ENCODE results near the gene CNTNAP5.
A peak's percentile ranks its signal among the peaks of the same experiment; 100 is the strongest.
"Not testable (repeated sequence)": the region's sequence is repeated elsewhere in the genome, so short reads cannot be mapped to it uniquely, and the experiment has no call there.

Gene CNTNAP5

DNA sequence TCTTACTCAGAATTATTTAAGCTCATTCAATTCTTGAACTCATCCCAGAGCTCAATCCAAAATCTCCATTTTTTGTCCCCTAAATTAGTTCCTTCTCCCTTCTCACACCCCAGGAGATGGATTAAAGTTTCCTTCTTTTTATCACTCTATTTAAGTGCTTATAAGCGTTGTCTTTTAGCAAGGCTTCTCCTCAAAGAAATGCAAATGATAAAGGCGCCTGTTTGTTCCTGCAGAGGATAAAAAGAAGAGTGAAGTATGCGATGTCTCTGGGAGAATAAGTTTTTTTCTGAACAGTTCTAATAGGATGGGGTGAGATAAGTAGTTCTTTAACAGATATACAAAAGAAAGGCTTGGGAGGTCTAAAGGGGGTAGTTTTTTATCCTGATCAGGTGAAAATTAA lies 303.3 kb downstream of the CNTNAP5 start:
- no peak for DNase-seq

DNA sequence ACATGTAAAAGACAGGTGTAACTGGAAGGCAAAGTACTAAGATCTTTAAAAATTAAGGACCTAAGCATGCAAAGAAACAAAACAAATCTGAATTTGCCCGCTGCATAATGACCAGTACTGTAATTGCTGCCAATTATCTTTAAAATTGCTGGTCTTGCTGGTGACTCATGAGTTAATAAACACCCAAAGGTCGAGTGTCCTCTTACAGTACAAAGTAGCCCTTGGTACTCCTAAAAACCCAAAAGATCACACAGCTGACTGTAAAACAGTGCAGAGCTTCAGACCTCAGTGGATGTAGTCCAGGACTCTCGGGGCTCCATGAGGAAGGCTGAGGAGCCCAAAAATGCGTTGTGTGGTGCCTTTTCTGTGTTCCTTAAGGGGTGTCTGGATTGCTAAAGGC lies 308.7 kb downstream of the CNTNAP5 start:
- DNase-seq = no peak

DNA sequence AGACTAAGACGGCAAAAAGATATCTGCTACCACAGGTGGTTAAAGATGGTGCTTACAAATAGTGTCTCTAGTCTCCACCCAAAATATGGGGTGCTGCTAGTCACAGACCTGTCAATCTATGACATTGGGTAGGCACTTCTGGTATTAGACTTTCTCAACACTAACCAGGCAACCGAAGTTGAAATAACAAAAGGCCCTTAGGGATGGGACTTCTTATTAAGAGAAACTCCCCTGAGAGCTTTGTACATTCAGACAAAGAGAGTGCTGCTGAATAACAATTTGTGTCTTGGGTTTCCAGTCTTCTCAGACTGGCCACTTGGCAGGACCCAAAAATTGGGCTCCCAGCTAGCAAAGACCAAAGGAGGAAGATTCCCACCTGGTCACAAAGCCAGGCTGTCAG lies 310.0 kb downstream of the CNTNAP5 start:
- no peak for DNase-seq

DNA sequence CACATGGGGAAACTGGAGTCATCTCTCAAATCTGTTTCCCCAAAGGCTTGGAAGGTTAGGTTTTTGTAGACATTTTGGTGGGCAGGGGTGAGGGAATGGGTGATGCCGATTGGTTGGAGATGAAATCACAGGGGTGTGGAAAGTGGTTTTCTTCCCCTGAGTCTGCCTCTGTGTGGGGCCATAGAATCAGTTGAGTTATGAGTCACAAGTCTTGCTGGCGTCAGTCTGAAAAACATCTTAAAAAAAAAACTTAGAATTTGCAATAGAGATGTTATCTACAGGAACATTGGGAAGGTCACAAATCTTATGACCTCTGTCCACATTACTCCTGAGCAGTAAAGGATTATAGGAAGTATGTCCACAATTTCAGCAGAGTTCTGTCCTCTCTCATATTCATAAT lies 314.6 kb downstream of the CNTNAP5 start:
- DNase-seq = no peak

DNA sequence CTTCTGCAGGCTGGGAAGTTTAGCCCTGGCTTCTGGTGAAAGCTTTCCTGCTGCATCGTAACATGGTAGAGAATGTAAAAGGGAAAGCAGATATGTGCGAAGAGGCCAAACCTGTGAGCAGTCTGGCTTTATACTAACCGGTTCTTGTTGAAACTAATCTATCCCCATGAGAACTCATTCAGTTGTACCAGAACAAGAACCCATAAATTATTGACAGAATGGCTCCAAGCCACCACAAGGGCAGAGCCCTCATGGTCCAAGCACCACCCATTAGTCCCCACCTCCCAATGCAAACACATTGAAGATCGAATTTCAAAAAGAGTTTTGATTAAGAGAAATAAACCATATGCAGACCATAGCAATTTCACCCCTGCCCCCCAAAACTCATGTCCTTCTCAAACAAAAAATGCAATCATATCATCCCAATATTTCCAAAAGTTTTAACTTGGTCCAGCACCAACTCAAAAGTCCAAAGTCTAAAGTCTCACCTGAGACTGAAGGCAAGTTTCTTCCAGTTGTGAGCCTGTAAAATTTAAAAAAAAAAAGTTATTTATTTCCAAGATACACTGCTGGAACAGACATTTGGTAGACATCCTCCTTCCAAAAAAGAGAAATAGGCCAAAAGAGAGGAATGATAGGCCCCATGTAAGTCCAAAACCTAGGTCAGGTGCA lies 318.9 kb downstream of the CNTNAP5 start:
- no peak for DNase-seq

DNA sequence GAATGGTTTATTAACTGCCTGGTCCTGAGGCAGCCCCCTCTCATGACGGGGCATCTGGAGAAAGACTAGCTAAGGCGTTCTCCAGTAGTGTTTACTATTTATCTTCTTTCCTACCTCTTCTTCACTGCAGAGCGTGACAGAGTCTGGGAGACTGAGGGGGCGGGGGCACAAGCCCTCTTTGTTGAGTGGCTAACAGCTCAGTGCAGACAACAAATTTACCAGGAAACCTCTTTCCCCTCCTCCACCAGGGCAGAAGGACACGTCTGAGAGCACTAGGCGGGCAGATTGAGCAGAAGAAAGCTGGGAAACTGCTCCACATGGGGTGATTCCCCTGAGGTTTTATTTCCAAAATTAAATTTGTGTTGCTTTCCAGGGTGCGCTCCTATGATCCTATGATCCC lies 322.1 kb downstream of the CNTNAP5 start:
- no peak for DNase-seq

DNA sequence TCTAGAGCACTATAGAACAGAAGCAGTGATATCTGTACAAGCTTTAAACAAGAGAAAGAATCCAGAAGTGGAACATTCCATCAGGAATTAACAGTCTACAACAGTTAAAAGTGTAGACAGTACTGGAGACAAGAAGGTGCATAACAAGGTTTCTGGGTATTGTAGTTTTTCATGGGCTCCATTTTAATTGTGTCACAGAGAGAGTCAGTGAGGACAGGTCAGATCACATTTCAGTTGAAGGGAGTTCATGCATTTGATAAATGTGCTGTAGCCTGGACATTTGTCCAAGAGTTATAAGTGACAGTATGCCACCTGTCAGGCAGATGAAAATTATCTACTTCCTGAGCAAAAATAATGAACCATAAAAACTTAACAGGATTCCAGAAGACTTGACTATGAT lies 328.6 kb downstream of the CNTNAP5 start:
- DNase-seq = peak; percentile 2

DNA sequence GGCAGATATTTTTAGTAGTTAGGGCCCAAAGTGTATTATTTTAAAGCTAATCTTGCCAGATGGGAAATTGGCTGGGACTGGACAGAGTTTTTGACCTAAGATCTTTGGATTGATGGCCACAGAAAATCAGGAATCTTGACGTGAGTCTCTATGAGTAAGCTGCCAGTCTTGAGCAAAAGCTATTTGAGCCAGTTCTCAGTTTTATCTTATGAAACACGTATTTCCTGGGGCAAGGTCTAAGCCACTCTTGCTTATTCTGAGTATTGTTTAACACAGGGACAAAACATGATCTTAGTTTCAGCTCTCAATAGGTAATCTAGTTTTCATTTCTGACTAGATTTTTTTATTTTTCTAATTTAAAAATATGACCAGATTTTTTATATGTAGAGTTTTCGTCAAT lies 329.4 kb downstream of the CNTNAP5 start:
- no peak for DNase-seq

DNA sequence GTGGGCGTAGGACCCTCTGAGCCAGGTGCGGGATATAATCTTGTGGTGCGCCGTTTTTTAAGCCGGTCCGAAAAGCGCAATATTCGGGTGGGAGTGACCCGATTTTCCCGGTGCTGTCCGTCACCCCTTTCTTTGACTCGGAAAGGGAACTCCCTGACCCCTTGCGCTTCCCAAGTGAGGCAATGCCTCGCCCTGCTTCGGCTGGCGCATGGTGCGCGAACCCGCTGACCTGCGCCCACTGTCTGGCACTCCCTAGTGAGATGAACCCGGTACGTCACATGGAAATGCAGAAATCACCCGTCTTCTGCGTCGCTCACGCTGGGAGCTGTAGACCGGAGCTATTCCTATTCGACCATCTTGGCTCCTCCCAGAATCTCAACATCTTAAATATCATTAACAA lies 336.9 kb downstream of the CNTNAP5 start:
- DNase-seq = not testable (repeated sequence)

DNA sequence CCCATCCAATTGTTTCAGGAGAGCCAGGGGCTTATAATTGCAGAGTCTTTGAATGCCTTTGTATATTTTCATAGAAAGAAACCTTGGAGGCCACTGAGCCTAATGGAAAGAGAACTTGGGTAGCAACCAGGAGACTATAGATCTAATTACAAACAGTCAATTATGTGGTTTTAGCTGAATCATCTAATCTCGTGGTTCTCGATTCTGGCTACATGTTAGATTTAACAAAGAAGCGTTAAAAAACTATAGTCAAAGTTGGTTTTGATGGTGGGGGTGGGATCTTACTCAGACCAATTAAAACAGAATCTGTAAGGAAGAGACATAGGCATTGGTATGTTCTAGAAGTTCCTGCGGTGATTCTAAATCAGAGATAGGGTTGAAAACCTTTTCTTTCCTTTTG lies 344.1 kb downstream of the CNTNAP5 start:
- no peak for DNase-seq

DNA sequence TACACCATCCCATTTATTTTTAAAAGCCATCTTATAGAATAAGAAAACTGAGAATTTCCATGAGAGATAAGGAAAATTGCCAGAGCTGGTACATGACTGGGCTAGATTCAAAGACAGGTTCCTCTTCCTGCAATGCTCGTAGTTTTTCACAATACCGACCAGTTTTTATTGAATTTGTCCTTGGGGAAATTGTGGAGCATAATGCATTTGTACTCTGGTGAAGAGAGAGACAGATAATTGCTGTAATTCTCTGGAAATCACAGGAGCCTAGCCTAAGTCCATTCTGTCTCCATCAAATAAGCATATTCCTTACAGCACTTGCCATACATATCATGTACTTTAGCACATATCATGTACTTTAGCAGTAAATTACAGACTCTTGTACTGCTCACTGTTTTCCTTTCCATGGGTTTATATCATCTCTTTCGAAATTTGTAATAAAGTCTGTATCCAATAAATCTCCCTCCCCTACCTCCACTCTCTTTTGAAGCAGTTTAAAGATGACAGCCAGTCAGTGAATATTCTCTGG lies 355.2 kb downstream of the CNTNAP5 start:
- no peak for DNase-seq

DNA sequence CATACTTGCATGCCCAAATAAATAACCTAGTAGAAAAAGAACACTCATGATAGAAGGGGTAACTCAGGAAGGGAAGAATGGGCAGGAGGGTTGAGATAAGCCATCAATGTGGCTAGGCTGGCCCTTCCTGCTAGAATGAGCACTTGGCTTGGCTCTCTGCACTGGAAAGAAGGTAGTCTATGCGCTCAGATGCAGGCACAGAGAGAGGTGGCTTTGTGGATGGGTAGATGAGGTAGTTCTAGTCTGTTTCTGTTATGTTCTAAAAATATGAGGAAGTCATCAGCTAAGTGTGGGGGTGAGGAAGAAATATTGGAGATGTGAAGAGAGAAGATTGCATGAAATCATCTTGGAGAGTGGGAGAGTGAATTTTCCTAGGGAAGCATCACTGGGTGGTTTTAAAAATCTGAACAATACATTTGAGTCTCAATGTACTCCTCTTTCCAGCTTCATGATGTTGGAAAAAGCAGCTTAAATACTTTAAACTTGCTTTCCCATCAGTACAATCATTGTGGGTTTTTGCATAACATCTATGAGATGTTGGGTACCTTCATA lies 357.1 kb downstream of the CNTNAP5 start:
- DNase-seq = no peak

DNA sequence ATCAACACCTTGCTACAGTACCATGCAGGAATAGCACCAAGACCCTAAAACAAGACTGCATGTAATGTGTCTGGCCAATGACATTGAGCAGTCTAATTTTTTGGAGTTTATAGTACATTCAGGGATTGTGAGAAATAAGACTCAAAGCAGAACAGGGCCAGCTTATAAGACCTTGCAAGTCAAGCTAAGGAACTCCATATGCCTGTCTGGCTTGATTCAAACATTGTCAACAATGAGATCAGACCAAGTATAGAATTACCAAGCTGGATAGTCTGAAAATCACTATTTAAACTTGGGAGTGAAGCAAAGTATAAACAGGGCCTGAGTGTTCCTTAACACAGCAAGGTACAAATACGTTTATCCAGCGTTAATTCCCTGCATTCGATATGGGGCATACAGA lies 370.9 kb downstream of the CNTNAP5 start:
- DNase-seq = no peak

DNA sequence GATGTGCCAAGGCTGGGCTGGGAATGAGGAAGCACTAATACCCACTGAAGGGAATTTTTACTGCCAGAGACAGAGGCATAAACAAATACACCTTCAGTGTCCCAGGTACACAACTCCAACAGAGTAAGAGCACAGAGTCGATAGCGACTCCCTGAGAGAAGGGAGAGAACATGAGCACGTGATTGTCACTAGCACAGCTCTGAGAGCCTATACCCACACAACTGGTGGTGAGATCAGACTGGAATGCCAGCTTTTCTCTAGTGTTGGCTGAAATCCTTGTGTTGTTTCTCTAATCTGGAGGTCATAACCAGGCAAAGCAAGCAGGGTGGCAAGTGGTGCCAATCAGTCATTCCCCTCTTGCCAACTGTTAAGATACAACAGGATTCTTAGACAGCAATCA lies 377.2 kb downstream of the CNTNAP5 start:
- DNase-seq = peak; percentile 45

DNA sequence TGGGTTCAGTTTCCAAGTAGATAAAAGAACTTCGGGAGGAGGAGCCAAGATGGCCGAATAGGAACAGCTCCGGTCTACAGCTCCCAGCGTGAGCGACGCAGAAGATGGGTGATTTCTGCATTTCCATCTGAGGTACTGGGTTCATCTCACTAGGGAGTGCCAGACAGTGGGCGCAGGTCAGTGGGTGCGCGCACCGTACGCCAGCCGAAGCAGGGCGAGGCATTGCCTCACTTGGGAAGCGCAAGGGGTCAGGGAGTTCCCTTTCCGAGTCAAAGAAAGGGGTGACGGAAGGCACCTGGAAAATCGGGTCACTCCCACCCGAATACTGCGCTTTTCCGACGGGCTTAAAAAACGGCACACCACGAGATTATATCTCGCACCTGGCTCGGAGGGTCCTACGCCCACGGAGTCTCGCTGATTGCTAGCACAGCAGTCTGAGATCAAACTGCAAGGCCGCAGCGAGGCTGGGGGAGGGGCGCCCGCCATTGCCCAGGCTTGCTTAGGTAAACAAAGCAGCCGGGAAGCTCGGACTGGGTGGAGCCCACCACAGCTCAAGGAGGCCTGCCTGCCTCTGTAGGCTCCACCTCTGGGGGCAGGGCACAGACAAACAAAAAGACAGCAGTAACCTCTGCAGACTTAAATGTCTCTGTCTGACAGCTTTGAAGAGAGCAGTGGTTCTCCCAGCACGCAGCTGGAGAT lies 382.9 kb downstream of the CNTNAP5 start:
- not testable (repeated sequence) for DNase-seq

DNA sequence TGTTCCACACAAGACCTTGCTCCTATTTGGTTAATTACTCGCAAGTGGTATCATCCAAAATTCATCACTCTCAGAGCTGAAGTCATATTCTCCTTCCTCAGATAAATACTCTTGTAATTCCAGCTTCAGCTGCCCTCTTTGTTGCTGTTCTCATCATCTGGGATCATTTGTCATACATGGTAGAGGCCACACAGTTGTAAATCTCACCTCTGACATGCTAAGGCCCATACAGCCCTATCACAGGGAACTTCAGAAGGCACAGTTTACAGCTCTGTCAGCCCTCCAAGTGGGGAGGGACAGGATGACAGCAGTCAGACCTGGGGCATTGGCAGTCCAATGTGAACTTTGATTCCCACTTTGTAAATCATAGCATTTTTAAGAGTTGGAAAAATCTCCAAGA lies 399.0 kb downstream of the CNTNAP5 start:
- no peak for DNase-seq

DNA sequence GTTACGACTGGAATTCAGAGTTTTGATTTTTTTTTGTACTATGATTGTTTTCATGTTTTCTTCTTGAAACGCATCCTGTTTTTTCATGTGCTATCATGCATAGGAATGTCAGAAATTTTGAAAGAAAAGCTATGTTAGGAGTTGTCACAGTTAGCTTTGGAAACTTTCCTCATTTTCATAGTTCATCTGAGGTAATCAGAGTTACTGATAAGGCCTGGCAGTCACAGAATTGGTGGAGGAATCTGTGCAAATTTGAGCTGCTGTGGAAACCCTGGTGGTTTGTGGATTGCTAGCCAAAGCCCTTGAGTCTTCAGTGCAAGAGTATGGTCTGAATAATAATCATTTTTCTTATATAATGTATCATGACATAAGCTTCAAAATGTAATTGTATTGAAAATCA lies 401.0 kb downstream of the CNTNAP5 start:
- DNase-seq = no peak

DNA sequence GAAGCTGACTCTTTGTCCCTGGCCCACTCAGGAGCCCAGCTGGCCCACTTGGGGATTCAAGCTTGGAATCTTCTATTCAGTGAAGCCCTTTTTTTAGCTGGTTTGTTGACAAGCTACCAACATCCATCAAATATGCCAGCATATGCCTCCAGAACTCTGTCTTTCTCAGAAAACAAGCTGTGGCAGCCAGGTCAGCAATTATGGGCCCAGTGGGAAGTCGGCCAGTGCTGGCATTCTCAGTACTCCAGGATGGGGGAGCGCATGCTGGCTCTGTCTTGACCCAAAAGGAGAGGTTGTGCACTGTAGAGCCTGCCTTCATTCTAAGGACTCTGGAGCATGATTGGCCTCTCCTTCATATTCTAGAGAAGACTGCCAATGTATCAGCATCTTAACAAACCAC lies 401.5 kb downstream of the CNTNAP5 start:
- no peak for DNase-seq

DNA sequence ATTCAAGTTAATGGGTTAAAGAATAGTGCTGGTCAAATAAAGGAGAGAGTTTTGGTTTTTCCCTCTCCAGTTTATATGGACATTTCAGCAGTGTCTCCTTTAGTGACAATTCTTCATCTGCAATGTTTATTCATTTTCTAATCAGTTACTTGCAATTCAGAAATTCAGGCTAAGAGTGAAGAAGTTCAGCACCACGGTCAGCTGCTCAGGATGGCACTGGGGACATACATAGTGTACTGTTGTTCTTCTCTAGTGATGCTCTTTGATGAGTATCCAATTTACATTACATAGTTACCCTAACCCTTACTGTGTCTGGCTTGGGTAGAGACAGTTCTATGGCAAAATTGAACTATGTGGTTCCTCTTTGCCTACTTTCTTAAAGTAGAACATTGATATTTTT lies 412.7 kb downstream of the CNTNAP5 start:
- DNase-seq = no peak

DNA sequence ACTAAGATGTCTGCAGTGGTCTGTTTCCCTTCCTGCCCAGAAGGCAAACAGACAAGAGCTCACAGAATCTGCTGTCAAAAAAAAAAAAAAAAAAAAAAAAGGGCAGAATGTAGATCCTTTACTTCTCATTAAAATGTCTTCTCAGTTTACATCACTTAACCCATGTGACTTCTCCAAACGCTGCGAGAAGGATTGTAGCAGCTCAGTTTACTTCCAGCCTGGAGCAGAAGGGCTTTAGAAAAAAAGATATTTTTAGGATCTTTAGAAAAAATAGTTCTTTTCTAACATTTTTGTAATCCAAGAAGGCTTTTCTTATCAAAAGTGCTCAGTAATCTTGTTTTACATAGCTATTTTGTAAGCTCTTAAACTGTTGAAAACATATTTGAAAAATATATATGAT lies 425.4 kb downstream of the CNTNAP5 start:
- no peak for DNase-seq

DNA sequence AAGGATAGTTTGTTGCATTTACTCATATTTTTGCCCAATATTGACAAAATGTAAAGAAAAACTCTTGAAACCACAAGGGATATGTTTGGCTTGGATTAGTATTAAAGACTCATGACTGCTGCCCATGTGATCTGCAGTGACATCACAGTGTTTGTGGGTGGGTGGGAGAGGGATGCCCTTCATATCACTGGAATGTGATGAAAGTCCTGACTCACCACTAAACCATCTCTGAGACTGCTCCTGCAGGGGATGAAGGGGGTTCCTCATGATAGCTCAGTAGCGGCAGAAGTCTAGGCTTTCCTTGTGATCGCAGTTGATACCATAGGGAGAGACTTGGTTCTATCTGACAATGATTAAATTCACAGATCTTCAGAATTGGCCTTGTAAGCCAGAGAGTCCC lies 451.2 kb downstream of the CNTNAP5 start:
- no peak for DNase-seq

DNA sequence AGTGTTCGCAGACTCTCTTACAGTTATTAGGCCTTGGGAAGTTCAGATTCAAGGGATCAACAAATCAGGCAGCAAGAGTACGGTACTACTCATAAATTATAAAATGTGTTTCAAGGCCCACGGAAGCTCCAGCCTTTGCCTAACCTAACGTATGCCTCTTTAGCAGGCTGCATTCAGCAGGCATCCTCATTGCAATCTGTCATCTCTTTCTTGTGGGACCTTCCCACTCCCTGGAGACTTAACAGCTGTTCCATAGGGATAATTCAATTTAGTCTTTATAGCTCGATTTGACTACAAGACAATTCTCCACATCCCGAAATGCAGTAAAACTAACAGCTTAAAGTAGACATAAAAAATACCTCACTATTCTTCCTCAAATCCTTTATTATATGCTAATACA lies 453.7 kb downstream of the CNTNAP5 start:
- DNase-seq = no peak

DNA sequence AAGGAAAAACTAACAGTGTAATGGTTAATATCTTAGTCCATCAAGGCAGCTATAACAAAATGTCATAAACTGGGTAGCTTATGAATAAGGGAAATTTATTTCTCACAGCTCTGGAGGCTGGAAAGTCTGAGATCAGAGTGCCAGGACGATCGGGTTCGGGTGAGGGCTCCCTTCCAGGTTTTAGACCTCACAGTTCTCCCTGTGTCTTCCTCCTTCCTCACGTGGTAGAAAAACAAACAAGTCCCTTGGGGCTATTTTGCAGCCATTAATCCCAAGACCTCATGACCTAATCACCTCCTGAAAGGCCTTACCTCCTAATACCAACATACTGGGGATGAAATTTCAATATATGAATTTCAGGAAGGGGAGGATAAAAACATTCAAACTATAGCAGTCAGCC lies 455.9 kb downstream of the CNTNAP5 start:
- DNase-seq = no peak

DNA sequence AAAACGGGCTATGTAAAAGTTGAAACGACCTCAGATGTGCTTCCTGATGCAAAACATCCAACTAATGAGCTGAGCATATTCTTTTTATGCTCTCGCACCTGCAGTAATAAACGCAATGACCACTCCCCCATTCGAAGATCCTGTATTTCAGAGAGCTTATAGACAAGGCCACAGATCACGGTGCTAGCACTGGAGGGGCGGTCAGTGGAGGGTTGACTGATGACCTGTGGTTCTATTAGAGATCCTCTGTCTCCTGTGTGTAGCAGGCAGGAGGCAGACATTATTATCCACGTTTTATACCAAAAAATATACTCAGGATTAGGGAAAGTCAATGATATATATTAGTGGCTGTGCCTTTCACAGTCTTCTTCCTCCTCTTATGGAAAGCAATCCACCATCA lies 457.0 kb downstream of the CNTNAP5 start:
- no peak for DNase-seq

DNA sequence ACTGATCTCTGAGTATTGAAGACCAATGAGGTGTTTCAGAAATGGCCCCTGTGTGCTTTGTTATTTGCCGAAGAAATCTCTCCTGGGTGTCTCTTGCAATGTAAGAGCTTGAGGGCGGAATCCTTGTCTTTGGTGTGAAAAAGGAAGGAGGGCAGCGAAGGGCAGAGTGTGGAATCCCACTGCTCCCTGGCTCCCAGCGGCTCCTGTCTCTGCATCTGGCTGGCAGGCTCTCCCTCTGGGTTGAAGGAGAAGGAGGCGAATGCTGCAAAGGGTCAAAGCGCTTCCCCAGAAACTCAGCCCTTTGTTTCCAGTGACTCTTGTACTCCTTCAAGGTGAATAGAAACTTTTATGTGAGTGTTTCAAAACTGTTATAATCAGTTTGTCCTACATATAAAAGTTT lies 457.5 kb downstream of the CNTNAP5 start:
- no peak for DNase-seq
